PC-3 (cell line): ENCODE data around the gene STH. TPM values are rescaled to one million over a fixed set of nuclear protein-coding genes. Genes with fewer than 3 reads are reported as not detected.

Experiments
- ATAC-seq: fragments of 200-7000 bp; cut with Tn5 transposase; 2 replicates; pipeline ENCODE4 v1.9.1; 2020; ENCODE audit warnings: mild to moderate bottlenecking, moderate library complexity
- BruUV-seq: library from RNA; stranded (reverse); fragments of 400-500 nt; replicated peaks from 2 replicates; lab custom pipeline; 2021; lab: Mats Ljungman, UMichigan
- CTCF ChIA-PET: fragments of 300-600 bp; sonication (Branson Sonifier 250); formaldehyde crosslinking; loops from one replicate; lab custom pipeline; 2022; ENCODE audit warnings: antibody characterized with exemption; lab: Charles Lee
- POLR2A ChIA-PET: fragments of 300-600 bp; sonication (Branson Sonifier 250); formaldehyde crosslinking; loops from one replicate; lab custom pipeline; 2022; ENCODE audit warnings: antibody characterized with exemption; ENCODE audit not compliant: unreplicated experiment; lab: Charles Lee
- DNase-seq: peaks from one replicate; pipeline ENCODE4 v3.0.0-alpha.2; 2015
- H2AFZ ChIP-seq: fragments of 300-600 bp; sonication (generic); 2 replicates; pipeline ENCODE4 v1.6.0; 2016; ENCODE audit warnings: antibody characterized with exemption, low read length
- H3F3A ChIP-seq: fragments of 300-600 bp; sonication (generic); one replicate; pipeline ENCODE4 v1.6.0; 2017; ENCODE audit warnings: antibody characterized with exemption, low read length, control low read depth, mild to moderate bottlenecking; ENCODE audit not compliant: unreplicated experiment
- H3K27ac ChIP-seq: fragments of 300-600 bp; sonication (generic); 2 replicates; pipeline ENCODE4 v1.5.1; 2016; ENCODE audit warnings: mild to moderate bottlenecking, low read length
- H3K27me3 ChIP-seq: fragments of 300-600 bp; sonication (generic); 2 replicates; pipeline ENCODE4 v1.6.1; 2016; ENCODE audit warnings: low read length, mixed read lengths
- H3K36me3 ChIP-seq: fragments of 300-600 bp; sonication (generic); 2 replicates; pipeline ENCODE4 v1.6.1; 2016; ENCODE audit warnings: low read depth, mixed run types, low read length, mixed read lengths
- H3K4me1 ChIP-seq: fragments of 300-600 bp; sonication (generic); 2 replicates; pipeline ENCODE4 v1.5.1; 2016; ENCODE audit warnings: low read length; ENCODE audit not compliant: insufficient read depth
- H3K4me2 ChIP-seq: fragments of 300-600 bp; sonication (generic); 2 replicates; pipeline ENCODE4 v1.6.0; 2016; ENCODE audit warnings: low read length
- H3K4me3 ChIP-seq: fragments of 300-600 bp; sonication (generic); 2 replicates; pipeline ENCODE4 v1.5.1; 2016; ENCODE audit warnings: mild to moderate bottlenecking, low read length, mixed read lengths
- H3K79me2 ChIP-seq: fragments of 300-600 bp; sonication (generic); 2 replicates; pipeline ENCODE4 v1.6.1; 2017; ENCODE audit warnings: low read length, mixed read lengths
- H3K9ac ChIP-seq: fragments of 300-600 bp; sonication (generic); 2 replicates; pipeline ENCODE4 v1.6.0; 2016; ENCODE audit warnings: mild to moderate bottlenecking, low read length
- H3K9me2 ChIP-seq: fragments of 300-600 bp; sonication (generic); replicated peaks from 2 replicates; pipeline ENCODE4 v1.6.1; 2016; ENCODE audit warnings: mixed run types, low read length, mixed read lengths
- H3K9me3 ChIP-seq: fragments of 300-600 bp; sonication (generic); 2 replicates; pipeline ENCODE4 v1.6.1; 2016; ENCODE audit warnings: low read length, mixed read lengths
- H4K20me1 ChIP-seq: fragments of 300-600 bp; sonication (generic); 2 replicates; pipeline ENCODE4 v1.6.1; 2016; ENCODE audit warnings: low read length, mixed read lengths
- EZH2 ChIP-seq: fragments of 300-600 bp; sonication (generic); IDR thresholded peaks from one replicate; pipeline ENCODE4 v1.6.1; 2017; ENCODE audit warnings: antibody characterized with exemption, mild to moderate bottlenecking, low read length; ENCODE audit not compliant: unreplicated experiment
- EZH2phosphoT487 ChIP-seq: fragments of 300-600 bp; sonication (generic); IDR thresholded peaks from 2 replicates; pipeline ENCODE4 v1.6.1; 2018; ENCODE audit warnings: mild to moderate bottlenecking, antibody characterized with exemption, low read length, borderline replicate concordance
- intact Hi-C: fragments of 100-400 bp; cut with micrococcal nuclease; formaldehyde crosslinking; loops from 2 replicates; pipeline ENCODE4 v1.9.0; 2023
- total RNA-seq: library from RNA; depleted of rRNA; stranded (reverse); fragments of >200 nt; gene quantifications from 2 replicates; pipeline ENCODE4 v1.2.3, GENCODE V29; 2014
- TF ChIP-seq, protein P1 (sequence below): fragments of 300-600 bp; sonication (generic); conservative IDR thresholded peaks from 2 replicates; pipeline ENCODE4 v1.5.1; 2017; ENCODE audit warnings: antibody characterized with exemption, low read depth, mild to moderate bottlenecking, low read length

Gene STH
- total RNA-seq, 1 experiment from 2014 or later: not detected

GRCh38 chr17:45994987-45995386 lies 4.1 kb upstream of the STH start:
- Histone ChIP-seq H3K4me3 (no peak overlapping the region), H3K9me3 (no peaks in the 10 kb centered on the region), H4K20me1 (no peaks in the 10 kb centered on the region), H3K36me3 (no peaks in the 10 kb centered on the region), H3K9ac (no peak overlapping the region), H3K27me3 (no peaks in the 10 kb centered on the region), H3K27ac (no peak overlapping the region), H3K79me2 (no peaks in the 10 kb centered on the region), H3K4me2 (no peak overlapping the region), H2AFZ (no peak overlapping the region), H3K4me1 (no peaks in the 10 kb centered on the region), H3K9me2 (no peaks in the 10 kb centered on the region), H3F3A (no peaks in the 10 kb centered on the region)
- ChIA-PET POLR2A (no interaction called here), CTCF (interaction anchor here (0.6 kb wide), 1 partner anchor 56 kb away, joined by 3 read pairs; no protein-coding TSS in a partner anchor)
- BruUV-seq: no TSS peak
- intact Hi-C loops: no loop called here
- TF ChIP-seq EZH2 (no peak), EZH2phosphoT487 (no peak)
- TF ChIP-seq, protein P1, sequence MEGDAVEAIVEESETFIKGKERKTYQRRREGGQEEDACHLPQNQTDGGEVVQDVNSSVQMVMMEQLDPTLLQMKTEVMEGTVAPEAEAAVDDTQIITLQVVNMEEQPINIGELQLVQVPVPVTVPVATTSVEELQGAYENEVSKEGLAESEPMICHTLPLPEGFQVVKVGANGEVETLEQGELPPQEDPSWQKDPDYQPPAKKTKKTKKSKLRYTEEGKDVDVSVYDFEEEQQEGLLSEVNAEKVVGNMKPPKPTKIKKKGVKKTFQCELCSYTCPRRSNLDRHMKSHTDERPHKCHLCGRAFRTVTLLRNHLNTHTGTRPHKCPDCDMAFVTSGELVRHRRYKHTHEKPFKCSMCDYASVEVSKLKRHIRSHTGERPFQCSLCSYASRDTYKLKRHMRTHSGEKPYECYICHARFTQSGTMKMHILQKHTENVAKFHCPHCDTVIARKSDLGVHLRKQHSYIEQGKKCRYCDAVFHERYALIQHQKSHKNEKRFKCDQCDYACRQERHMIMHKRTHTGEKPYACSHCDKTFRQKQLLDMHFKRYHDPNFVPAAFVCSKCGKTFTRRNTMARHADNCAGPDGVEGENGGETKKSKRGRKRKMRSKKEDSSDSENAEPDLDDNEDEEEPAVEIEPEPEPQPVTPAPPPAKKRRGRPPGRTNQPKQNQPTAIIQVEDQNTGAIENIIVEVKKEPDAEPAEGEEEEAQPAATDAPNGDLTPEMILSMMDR: no peak
- DNase-seq: no peak
- ATAC-seq: no peak

DNA sequence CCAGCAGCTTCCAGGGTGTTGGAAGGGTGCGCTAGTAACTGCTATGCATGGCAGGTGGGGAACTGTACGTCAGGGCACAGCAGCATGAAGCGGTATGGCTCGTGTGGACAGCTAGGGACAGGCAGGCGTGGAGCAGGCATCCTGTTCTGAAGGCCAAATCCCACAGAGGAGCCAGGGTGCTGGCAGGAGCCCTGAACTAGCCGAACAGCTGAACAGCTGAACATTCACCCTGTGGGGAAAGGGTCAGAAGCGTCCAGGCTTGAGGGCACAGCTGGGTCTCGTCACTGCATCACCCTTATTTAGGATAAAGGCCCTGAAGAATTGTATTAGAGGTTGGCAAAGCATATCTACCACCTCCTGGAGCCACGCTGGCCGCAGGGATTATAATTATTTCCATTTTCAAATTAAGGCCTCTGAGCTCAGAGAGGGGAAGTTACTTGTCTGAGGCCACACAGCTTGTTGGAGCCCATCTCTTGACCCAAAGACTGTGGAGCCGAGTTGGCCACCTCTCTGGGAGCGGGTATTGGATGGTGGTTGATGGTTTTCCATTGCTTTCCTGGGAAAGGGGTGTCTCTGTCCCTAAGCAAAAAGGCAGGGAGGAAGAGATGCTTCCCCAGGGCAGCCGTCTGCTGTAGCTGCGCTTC lies 3.3 kb upstream of the STH start:
- H3K27me3 ChIP-seq: no peaks in the 10 kb centered on the region
- POLR2A ChIA-PET: no interaction called here
- no peak for DNase-seq
- no peak for ATAC-seq
- CTCF ChIA-PET: interaction anchor here (0.6 kb wide), 1 partner anchor 55 kb away, joined by 3 read pairs; no protein-coding TSS in a partner anchor
- no peaks in the 10 kb centered on the region for H3K9me3 ChIP-seq
- H3K79me2 ChIP-seq: no peaks in the 10 kb centered on the region
- no peaks in the 10 kb centered on the region for H4K20me1 ChIP-seq
- no peaks in the 10 kb centered on the region for H3K4me1 ChIP-seq
- H3K4me3 ChIP-seq: no peak overlapping the region
- H3K36me3 ChIP-seq: no peaks in the 10 kb centered on the region
- no peaks in the 10 kb centered on the region for H3K9me2 ChIP-seq
- no peaks in the 10 kb centered on the region for H3F3A ChIP-seq
- intact Hi-C loops: no loop called here
- TF ChIP-seq, protein P1: no peak
- no peak for TF ChIP-seq EZH2
- TF ChIP-seq EZH2phosphoT487: no peak
- no TSS peak for BruUV-seq
- H3K4me2 ChIP-seq: no peak overlapping the region
- no peak overlapping the region for H2AFZ ChIP-seq
- H3K27ac ChIP-seq: no peak overlapping the region
- no peak overlapping the region for H3K9ac ChIP-seq

DNA sequence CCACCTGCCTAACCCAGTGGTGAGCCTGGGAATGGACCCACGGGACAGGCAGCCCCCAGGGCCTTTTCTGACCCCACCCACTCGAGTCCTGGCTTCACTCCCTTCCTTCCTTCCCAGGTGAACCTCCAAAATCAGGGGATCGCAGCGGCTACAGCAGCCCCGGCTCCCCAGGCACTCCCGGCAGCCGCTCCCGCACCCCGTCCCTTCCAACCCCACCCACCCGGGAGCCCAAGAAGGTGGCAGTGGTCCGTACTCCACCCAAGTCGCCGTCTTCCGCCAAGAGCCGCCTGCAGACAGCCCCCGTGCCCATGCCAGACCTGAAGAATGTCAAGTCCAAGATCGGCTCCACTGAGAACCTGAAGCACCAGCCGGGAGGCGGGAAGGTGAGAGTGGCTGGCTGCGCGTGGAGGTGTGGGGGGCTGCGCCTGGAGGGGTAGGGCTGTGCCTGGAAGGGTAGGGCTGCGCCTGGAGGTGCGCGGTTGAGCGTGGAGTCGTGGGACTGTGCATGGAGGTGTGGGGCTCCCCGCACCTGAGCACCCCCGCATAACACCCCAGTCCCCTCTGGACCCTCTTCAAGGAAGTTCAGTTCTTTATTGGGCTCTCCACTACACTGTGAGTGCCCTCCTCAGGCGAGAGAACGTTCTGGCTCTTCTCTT lies 2.6 kb upstream of the STH start:
- DNase-seq (no peak), ATAC-seq (no peak)
- H4K20me1 ChIP-seq: no peaks in the 10 kb centered on the region
- no peaks in the 10 kb centered on the region for H3K4me1 ChIP-seq
- H3K4me2 ChIP-seq: no peak overlapping the region
- BruUV-seq: no TSS peak
- no peaks in the 10 kb centered on the region for H3K27me3 ChIP-seq
- no peak overlapping the region for H3K4me3 ChIP-seq
- no peaks in the 10 kb centered on the region for H3K79me2 ChIP-seq
- no peaks in the 10 kb centered on the region for H3F3A ChIP-seq
- no peak overlapping the region for H2AFZ ChIP-seq
- no peaks in the 10 kb centered on the region for H3K9me3 ChIP-seq
- H3K9ac ChIP-seq: no peak overlapping the region
- no peaks in the 10 kb centered on the region for H3K36me3 ChIP-seq
- intact Hi-C loops: no loop called here
- H3K27ac ChIP-seq: no peak overlapping the region
- TF ChIP-seq EZH2phosphoT487 (no peak), EZH2 (no peak)
- TF ChIP-seq, protein P1: no peak
- ChIA-PET CTCF (no interaction called here), POLR2A (no interaction called here)
- no peaks in the 10 kb centered on the region for H3K9me2 ChIP-seq
